ENCODE measurements around the gene TPRG1L.
A peak's percentile ranks its signal among the peaks of the same experiment; 100 is the strongest.

TPRG1L gene

DNA sequence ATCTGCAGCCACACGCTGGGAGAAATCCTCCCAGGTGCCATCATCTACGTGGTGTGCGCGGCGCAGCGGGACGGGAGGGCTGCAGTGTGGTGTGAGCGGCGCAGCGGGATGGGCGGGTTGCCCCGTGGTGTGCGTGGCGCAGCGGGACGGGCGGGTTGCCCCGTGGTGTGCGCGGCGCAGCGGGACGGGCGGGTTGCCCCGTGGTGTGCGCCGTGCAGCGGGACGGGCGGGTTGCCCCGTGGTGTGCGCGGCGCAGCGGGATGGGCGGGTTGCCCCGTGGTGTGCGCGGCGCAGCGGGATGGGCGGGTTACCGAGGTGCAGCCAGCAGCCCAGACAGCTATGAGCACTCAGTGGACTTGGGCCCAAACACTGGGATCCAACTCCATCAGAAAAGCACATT, 20.4 kb downstream of the TPRG1L start:
- DNase-seq (ENCODE audit: low read depth): no peak

DNA sequence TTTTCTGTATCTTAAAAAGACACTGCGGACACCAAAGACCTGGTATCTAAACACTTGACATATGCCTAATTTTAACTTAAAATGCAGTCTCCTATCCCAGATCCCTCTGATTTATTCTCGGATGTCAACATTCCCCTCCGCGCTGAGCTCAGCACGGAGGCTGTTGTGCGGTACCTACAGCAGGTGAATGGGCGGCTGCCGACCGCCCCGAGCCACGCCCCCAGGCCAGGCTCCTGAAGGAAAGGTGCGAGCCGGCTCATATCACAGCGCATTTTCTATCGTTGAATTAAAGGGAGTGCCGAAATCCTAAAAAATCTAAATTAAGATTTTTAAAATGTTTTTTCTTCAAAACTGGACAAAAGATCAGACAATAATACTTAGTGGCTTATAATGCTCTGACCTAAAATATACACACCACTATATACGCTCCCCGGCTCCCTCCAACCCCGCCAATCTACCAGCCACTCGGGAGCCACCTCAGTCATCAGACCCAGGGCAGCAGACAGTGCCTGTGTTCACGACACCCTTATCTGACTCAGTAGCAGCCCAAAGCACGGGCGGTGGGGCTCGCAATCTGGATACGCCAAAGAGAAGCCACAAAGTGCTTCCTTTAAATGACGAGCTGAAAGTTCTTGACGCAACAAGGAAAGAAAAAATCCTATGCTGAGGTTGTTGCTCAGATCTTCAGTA, 21.0 kb downstream of the TPRG1L start:
- no peak for DNase-seq (ENCODE audit: low read depth)

DNA sequence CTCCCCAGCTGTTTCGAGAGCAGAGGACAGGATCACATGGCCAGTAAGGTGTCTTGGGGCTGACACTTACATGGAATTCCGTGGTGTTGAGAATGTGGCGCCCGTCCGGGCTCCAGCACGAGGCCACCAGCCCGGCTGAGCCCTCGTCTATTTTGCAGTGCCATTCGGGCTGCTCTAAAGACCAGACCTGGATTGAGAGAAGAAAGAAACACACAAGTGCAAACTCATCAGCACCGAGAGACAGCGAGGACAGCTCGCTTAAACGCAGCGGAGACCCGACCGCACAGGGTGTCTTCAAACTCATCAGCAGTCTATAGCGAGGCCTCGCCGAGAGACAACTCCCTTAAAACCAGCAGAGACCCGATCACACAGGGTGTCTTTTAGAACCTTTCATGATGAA, 21.8 kb downstream of the TPRG1L start:
- DNase-seq (ENCODE audit: low read depth): no peak

DNA sequence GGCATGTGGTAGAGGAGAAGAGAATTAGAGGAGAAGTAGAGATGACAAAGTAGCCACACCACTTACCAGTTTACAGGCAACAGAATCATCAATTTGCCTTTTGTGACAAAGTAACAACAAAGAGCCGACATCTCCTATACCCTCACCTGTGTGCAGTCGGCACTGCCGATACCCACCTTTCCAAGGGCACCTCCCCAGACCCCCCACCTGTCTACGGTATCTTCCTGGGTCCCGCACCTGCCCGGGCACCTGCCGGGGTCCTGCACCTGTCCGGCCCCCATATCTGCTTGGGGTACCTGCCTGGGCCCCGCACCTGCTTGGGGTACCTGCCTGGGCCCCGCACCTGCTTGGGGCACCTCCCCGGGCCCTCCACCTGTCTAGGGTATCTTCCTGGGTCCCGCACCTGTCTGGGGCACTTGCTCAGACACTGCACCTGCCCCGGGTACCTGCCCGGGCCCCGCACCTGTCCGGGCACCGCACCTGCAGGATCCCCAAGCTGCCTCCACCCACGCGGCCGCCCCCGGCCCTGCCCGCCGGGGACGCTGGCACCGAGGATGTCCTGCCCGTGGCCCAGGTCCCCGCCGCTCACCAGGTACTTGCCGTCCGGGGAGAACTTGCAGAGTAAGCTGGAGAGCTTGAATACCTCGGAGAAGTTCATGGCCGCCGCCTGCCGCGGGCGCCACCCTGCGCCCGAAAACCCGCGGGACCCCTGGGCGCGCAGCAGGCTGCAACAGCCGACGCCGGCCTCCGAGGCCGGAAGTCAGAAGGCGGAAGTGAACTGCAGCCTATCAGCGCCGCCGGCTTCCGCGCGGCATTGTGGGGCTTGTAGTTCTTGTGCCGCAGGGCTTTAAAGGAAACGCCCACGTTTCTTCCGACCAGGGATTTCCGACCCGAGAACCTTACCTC, 24.8 kb downstream of the TPRG1L start, which contains the start of gene WRAP73:
WRAP73 (minus strand) TSS at position 762 of the 906 bp plus-strand sequence; CDS start at position 658, 104 bp downstream.
- DNase-seq (ENCODE audit: low read depth): peak; percentile 87

DNA sequence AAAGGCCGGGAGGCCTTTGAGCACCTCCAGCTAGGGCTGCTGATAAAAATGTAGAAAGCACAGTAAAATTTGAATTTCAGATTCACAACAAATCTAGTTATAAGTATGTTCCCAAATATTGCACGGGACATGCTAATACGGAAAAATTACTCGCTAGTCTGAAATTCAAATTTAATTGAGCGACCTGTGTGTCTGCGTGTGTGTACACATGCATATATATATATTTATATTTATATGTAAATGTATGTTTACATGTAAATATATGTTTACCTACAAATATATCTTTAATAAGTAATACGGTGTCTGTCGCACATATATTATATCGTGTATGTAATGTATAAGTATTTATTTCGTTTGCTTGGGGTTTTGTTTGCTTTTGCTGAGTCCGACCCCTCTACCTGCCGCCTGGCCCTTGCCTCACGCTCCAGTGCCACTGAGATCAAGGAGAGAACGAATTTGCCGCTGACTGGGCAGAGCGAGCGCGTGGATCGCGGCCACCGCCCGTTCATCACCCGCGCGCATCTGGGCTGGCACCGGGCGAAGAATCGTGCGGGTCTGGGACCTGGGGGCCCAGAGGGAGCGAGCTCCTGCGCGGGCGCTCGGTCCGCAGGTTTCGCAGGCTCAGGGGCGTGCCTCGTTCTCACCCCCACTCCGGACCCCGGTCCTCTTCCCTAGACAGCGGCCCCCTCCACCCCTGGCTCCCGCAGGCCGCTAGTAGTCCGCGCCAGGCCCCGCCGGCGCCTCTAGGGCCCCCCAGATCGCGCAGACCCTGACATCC, 25.6 kb downstream of the TPRG1L start:
- no peak for DNase-seq (ENCODE audit: low read depth)

DNA sequence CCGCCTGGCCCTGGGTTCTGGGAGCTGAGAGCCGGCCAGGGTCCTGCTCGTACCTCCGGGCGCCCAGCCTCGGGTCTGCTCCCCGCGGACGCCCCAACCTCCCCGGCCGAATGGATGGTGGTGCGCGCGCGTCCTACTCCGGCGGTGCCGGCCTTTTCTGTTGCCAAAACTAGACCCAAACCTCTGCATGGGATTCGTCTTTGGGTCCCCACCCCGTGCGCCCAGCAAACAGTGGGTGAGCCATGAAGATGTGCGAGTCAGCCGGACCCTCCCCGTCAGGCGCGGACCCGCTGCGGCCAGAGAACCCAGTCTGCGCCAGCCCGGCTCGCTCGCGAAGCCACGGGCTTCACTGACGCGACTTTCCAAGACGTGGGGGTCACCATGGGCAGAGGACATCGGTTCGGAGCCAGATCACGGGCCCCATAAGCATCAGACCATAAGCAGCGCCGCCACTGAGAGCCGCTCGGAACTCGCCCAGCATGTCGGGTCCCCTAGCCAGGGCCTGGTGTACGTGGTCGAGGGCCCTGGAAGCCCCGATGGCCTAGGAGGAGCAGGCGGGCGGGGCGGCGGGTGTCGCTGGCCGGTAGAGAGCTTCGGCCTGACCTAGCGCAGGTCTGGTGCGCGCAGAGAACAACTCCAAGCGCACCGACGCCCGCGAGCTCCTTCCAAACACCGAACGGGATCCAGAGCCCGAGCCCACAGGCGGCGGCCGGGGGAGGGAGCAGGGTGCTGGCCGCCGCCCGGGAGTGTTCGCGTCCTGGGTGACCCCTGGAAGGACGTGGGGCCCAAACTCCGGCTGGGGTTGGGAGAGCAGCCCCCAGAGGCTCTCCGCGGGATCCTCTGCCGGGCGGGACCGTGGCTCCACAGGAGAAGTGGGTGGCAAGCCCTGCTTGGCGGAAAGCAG, 26.5 kb downstream of the TPRG1L start:
- DNase-seq (ENCODE audit: low read depth): no peak

DNA sequence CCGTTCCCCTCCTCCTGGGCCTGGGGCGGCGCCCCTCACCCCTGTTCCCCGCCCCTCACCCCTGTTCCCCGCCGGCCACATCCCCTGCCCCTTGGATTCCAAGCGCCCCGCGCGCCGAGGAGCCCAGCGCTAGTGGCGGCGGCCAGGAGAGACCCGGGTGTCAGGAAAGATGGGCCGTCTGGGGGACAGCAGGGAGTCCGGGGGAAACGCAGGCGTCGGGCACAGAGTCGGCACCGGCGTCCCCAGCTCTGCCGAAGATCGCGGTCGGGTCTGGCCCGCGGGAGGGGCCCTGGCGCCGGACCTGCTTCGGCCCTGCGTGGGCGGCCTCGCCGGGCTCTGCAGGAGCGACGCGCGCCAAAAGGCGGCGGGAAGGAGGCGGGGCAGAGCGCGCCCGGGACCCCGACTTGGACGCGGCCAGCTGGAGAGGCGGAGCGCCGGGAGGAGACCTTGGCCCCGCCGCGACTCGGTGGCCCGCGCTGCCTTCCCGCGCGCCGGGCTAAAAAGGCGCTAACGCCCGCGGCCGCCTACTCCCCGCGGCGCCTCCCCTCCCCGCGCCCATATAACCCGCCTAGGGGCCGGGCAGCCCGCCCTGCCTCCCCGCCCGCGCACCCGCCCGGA, 27.2 kb downstream of the TPRG1L start, which contains the start of gene TP73:
TP73 (plus strand) TSS at position 587 of the 618 bp plus-strand sequence. CDS start 29,850 bp downstream, outside the sequence.
- DNase-seq (ENCODE audit: low read depth): no peak

DNA sequence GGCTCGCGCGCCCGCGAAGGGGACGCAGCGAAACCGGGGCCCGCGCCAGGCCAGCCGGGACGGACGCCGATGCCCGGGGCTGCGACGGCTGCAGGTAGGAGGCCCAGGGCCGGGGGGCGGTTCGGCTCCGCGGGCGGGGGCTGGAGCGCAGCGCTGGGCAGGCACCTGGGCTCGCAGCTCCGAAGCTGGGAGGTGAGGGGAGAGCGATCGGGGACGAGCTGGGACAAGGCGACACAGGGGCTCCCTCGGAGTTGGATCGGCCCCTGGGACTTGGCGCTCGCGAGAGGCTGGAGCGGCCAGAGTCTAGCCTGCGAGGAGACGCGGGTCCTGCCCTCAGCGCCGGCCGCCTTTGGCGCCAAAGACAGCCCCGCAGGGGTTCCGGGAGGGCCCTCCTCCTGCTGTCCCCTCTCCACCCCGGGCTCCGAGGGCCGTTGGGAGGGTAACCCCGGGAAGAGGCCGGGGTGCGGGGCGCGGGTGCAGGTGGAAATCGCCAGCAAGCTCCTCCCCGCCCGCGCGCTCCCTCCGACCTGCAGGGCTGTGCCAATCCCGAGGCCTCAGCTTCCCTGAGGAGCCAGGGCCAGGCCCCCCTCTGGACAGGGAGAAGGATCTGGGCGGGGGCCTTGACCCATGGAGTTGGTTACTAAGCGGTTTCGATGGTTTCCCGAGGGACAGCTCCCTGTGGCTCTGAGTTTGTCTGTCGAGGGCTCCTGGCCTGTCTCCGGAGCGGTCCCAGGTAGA, 27.9 kb downstream of the TPRG1L start:
- DNase-seq (ENCODE audit: low read depth): no peak

DNA sequence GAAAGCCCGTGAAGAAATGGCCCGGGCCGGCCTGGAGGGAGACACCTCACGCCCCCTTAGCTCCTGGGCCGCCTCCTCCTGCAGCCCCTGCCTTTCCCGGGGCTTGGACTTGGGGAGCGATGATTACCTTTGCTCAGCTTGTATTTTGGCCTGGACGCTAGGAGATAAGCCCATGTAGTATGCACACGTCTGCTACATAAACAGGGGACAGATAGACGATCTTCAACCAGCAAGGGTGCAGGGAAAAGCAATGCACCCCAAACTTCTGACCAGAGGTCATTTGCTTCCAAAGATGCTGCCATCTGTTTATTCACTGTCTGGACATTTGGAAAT, 28.4 kb downstream of the TPRG1L start:
- no peak for DNase-seq (ENCODE audit: low read depth)

DNA sequence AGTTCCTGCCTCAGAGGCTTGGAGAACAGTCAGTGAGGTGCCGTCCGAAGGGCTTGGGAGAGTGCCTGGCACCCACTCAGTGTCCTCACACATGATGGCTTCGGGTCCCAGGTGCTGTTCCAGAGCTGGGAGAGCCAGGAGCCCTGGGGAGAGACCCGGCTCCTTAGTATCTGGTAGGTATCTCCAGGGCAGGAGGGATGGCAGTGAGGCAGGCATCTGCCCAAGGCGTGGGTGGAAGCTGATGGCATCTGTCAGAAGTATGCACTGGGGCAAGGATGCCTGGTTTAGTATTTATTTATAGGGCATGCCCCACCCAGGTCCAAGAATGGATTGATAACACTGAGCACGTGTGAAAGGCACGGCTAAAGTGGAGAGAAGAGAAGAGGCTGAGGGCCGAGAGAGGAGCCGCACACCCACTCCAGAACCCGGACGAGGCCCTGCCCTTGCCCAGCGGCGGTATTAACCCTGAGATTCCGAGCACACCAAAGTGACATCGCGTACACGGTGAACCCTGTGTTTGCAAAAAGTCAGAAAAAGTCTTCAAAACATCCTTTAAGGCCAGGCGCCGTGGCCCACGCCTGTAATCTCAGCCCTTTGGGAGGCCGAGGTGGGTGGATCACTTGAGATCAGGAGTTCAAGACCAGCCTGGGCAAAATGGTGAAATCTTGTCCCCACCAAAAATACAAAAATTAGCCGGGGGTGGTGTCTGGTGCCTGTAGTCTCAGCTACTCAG, 29.9 kb downstream of the TPRG1L start:
- no peak for DNase-seq (ENCODE audit: low read depth)

DNA sequence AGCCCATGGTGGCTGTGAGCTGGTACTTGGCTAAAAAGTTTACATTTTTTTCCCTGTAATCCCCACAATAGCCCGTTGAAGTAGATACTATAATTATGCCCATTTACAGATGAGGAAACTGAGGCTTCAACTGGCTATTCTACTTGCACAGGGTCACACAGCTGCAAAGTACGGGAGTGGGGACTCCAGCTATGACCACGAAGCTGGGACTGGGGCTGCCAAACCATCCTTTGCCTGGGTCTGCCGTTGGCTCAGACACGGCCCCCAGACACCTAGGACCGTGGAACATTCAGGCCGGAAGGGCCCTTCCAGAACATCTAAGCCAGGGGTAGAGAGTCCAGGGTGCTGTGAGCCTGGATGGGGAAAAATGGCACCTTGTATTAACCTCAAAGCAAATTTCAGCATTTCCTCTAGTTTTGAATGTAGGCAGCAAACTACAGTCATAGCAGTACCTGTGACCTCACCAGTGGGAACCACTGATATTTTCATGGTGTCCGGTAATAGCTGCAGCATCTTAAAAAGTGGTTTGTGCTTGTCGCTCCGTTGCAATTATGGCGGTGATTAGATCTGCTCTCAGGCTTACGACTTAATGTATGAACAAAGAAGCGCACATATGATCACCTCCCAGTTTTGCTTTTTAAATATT, 31.8 kb downstream of the TPRG1L start:
- DNase-seq (ENCODE audit: low read depth): no peak

DNA sequence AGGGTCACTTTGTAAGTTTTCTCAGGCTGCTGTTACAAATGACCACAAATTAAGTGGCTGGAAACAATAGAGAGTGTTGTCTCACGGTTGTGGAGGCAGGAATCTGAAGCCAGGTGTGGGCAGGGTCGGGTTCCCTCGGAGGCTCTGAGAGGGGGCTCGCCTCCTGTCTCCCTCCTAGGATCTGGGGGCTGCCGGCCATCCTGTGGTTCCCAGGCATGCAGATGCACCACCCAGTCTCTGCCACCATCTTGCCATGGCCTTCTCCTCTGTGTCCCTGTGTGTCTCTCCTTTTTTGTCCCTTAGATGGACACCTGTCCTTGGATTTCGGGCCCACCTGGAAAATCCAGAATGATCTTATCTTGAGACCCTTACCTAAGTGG, 32.3 kb downstream of the TPRG1L start:
- no peak for DNase-seq (ENCODE audit: low read depth)

DNA sequence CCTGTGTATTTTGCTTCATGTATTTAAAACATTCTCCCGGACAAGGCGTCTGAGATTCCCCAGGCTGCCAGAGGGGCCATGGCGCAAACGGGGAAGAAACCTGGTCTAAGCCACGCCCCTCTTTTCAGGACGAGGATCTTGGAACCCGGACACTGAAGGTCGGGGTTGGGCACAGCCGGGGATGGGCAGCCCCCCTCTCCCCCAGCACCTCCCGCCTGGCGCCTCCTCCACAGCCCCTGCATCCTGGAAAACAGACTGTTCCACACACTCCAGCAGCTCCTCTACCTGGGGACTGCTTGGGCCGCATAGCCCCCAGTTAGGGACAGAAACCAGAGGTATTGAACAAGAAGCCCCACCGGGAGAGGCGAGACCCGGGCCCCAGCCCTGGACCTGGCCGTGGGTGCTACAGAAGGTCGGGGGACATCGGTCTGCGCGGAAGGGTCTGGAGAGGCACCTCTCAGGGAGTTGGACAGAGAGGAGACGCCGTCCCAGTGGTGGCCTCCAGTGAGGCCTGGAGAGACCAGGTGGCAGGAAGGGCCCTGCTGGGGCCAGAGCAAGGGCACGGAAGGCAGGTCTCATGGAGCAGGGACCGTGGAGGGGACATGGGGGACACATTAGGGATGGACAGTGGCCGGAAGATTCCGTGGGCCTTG, 32.9 kb downstream of the TPRG1L start:
- DNase-seq (ENCODE audit: low read depth): no peak

DNA sequence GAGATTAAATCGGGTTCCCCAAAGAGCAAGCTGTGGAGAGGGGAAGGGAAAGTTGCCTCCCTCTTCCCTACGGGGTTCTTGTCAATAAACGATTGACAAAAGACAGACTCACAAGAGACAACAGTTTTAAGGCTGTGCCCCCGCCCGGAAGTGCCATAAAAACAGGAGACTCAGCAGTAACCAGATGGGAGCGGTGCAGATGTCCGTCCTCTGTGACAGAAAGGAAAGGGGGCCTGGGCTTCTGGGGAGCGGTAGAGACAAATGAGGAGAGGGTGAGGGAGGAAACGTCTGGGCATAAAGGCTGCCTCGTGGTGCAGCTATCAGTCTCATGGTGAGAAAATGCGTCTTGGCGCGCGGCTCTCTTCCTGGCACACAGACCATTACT, 33.4 kb downstream of the TPRG1L start:
- no peak for DNase-seq (ENCODE audit: low read depth)

DNA sequence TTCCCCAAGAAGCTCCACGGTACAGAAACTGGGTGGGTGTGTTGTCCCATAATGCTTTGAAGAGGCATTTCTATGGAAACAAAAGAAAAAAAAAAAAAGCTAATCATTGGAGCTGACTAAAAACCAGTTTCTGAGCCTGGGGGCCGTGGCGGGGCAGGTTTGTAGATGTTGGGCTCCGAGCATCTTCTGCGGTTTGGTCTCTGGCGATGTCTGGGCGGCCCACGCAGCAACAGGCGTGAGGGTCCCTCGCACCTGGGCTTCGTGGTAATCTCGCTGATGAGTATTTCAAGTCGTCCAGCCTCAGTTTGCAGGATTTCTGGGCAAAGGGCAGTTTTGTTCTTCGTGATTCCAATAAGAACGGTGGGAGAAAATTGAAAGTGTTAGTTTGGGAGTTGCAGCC, 34.3 kb downstream of the TPRG1L start:
- DNase-seq (ENCODE audit: low read depth): no peak

DNA sequence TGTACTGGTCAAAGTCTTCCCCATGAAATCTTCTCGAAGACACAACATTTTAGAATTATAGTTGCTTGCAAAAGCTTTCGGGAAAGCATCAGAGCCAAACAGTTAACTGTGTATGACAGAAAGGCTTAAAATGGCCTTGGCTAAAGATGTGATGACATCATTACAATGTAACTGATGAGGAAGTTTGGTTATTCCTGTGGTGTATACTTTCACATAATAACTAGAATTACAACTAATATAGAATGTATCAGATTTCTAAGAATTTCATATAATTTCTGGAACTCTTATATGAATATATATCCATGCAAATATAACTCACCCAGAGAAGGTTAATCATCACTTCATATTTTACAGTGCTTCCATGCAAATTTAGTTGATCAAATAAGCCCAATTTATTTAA, 35.9 kb downstream of the TPRG1L start:
- no peak for DNase-seq (ENCODE audit: low read depth)

DNA sequence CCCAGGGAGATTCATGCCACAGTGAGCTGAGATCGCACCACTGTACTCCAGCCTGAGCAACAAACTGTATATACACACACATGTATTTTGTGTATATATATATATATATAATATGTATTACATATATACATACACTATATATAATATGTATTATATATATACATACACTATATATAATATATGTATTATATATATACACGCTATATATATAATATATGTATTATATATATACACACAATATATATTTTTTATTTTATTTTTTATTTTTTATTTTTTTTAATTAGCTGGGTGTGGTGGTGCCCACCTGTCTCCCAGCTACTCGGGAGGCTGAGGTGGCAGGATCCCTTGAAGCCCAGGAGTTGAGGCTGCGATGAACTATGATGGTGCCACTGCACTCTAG, 36.8 kb downstream of the TPRG1L start:
- DNase-seq (ENCODE audit: low read depth): no peak

DNA sequence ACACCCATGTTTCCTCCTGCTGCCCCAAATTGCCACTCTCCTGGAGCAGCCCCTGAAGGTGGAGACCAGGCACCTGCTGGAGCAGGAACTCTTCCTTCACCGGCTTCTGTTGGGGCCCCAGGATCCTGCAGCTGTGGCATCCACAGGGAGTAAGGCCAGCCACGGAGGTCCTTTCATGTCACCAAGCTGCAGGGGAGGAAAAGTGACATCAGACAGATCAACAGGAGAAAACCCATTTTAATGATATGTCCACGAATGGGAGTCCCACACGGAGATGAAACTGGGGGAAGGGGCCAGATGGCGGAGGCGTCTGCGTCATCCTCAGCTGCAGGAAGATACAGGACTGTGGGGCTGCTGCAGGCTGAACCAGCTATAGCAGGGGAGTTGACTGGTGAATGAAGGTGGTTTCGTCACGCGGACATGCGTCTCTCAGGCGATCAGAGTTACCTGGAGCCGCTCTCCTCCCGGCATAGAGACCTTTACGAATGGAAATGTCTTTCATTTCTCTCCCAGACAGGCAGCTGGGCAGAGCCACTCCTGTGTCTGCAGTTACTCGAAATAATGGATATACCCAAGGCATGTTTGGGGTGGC, 37.4 kb downstream of the TPRG1L start:
- DNase-seq (ENCODE audit: low read depth): no peak
